ENCODE data around the gene OSBP2.
A peak's percentile ranks its signal among the peaks of the same experiment; 100 is the strongest.

Gene OSBP2

GRCh38 chr22:30743257-30744020 is 48.8 kb downstream of the OSBP2 start:
- Mint-ChIP-seq H3K4me1 (ENCODE audit: low read depth in 2 of 2) (peaks cover 24 to 28% of the 10 kb centered on the region in 2 donors), H3K36me3 (ENCODE audit: insufficient read depth) (no peaks in the 10 kb centered on the region), H3K27ac (no peak overlapping the region), H3K9me3 (no peaks in the 10 kb centered on the region), H3K27me3 (peaks cover 7 to 13% of the 10 kb centered on the region in 2 donors), H3K4me3 (peak overlapping the region; percentile 19 to 51)
- DNase-seq: no peak
- ATAC-seq (replicated peaks): no peak

DNA sequence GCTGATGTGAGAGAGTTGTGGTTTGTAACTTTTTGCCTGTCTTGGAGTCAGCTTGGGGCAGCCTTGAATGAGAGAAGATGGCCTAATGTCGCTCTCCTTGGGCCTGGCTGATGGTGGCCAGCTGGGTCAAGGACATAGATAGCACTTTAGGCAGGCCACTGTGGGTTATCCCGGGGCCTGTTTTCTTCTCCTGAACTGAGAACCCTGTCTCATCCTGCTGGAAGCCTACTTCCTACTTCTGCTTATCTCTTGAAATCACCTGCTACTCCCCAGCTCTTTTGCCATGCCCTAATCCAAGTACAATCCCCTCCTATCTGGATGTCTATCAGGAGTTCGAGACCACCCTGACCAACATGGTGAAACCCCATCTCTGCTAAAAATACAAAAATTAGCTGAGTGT is 49.5 kb downstream of the OSBP2 start:
- H3K36me3 Mint-ChIP-seq (ENCODE audit: insufficient read depth): no peaks in the 10 kb centered on the region
- peaks cover 7 to 11% of the 10 kb centered on the region in 2 donors for H3K27me3 Mint-ChIP-seq
- H3K4me3 Mint-ChIP-seq: no peak overlapping the region
- peak overlapping the region in 1 of 2 donors; percentile 35 for H3K27ac Mint-ChIP-seq
- H3K9me3 Mint-ChIP-seq: no peaks in the 10 kb centered on the region
- ATAC-seq (replicated peaks): no peak
- peaks cover 24 to 28% of the 10 kb centered on the region in 2 donors for H3K4me1 Mint-ChIP-seq (ENCODE audit: low read depth in 2 of 2)
- no peak for DNase-seq

DNA sequence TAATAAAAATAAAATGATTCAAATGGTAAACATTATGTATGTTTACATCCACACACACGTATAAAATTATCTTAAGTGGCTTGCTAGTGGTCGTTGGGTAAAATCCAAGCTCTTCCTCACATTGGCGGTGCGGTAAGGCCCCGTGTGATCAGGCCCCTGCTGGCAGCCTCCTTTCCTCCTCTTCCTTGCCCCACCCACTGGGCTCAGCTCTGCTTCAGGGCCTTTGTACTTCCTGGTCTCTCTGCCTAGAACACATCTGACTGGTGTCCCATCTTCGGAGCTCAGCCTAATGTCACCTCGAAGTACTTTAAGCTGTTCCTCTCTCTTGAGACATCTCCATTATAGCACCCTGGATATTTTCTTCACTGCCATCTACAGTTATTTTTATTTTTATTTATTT is 52.8 kb downstream of the OSBP2 start:
- DNase-seq (no peak), ATAC-seq (replicated peaks) (no peak)
- H3K4me3 Mint-ChIP-seq: no peak overlapping the region
- no peaks in the 10 kb centered on the region for H3K36me3 Mint-ChIP-seq (ENCODE audit: insufficient read depth)
- peaks cover 0 to 7% of the 10 kb centered on the region in 2 donors for H3K27me3 Mint-ChIP-seq
- peak overlapping the region in 1 of 2 donors; percentile 24 for H3K27ac Mint-ChIP-seq
- H3K4me1 Mint-ChIP-seq (ENCODE audit: low read depth in 2 of 2): peaks cover 11 to 19% of the 10 kb centered on the region in 2 donors
- H3K9me3 Mint-ChIP-seq: no peaks in the 10 kb centered on the region

DNA sequence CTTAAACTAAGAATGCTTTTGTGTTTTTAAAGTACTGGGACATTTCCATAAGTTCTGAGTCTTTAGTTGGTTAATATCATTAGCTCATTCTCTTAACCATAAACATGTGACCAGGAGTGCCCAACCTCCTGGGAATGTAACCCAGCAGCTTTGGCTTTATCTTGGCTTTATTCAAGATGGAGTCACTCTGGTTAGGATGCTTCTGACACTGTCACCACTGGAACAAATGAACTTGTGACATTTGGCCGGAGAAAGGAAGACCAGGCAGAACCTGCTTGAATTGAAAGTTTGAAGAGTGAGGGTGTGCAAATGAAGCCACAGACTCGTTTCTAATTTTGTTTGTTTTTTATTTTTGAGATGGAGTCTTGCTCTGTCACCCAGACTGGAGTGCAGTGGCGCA is 54.6 kb downstream of the OSBP2 start:
- Mint-ChIP-seq H3K9me3 (no peaks in the 10 kb centered on the region), H3K27ac (no peak overlapping the region), H3K4me1 (ENCODE audit: low read depth in 2 of 2) (peaks cover 0 to 9% of the 10 kb centered on the region in 2 donors), H3K4me3 (no peak overlapping the region), H3K27me3 (no peaks in the 10 kb centered on the region), H3K36me3 (ENCODE audit: insufficient read depth) (no peaks in the 10 kb centered on the region)
- ATAC-seq (replicated peaks) (no peak), DNase-seq (no peak)

DNA sequence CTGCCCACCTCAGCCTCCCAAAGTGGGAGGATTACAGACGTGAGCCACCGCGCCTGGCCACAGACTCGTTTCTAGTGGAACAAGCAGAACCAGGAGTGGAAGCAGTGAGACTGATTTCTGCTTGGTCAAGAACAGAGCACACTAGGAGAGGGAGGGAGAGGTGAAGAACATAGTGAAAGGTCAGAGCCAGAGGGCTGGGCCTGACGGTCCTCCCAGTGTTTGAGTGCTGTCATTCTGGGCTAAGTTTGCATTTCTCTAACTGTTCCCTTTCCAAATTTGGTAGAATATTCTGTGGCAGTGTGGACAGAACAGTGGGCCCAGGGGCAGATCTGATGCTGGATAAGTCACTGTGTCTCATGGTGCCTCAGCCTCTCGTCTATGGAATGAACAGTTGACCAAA is 55.2 kb downstream of the OSBP2 start:
- Mint-ChIP-seq H3K27me3 (no peaks in the 10 kb centered on the region), H3K9me3 (no peaks in the 10 kb centered on the region), H3K36me3 (ENCODE audit: insufficient read depth) (no peaks in the 10 kb centered on the region), H3K27ac (no peak overlapping the region), H3K4me1 (ENCODE audit: low read depth in 2 of 2) (peaks cover 0 to 9% of the 10 kb centered on the region in 2 donors), H3K4me3 (no peak overlapping the region)
- no peak for ATAC-seq (replicated peaks)
- DNase-seq: no peak

DNA sequence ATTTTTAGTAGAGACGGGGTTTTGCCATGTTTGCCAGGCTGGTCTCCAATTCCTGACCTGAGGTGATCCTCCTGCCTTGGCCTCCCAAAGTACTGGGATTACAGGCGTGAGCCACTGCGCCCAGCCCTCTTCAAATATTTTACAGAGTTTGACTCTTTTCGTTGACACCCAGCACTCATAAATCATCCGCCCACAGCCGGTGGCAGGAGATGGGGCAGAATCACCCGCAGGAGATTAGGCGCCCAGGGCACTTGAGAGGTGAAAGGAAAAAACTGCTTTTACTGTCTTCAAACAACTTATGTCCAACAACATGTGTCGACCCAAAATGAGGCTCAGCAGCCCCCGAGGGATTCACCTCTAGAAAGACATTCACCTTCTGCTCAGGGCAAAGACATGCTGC is 56.9 kb downstream of the OSBP2 start:
- DNase-seq: no peak
- Mint-ChIP-seq H3K36me3 (ENCODE audit: insufficient read depth) (no peaks in the 10 kb centered on the region), H3K27ac (no peak overlapping the region), H3K4me3 (no peak overlapping the region), H3K9me3 (no peaks in the 10 kb centered on the region), H3K27me3 (no peaks in the 10 kb centered on the region), H3K4me1 (ENCODE audit: low read depth in 2 of 2) (no peaks in the 10 kb centered on the region)
- no peak for ATAC-seq (replicated peaks)

DNA sequence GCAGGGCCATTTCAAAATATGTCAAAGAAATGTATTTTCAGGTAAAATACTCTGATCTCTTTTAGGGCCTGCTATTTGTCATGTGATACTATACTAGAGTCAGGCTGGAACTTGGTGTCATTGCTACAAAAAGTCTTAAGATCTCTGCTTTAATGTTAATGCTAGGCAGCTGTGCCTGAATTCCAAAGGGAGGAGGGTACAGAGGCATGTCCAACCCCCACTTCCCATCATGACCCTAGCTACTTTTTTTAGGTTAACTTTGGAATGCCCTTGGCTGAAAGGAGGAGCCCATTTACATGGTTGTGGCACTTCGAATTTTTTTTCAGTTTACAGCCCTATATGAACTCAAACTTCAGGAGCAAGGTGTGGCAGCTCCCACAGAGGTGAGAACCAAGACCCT is 58.1 kb downstream of the OSBP2 start:
- Mint-ChIP-seq H3K9me3 (no peaks in the 10 kb centered on the region), H3K27me3 (peaks cover 0 to 4% of the 10 kb centered on the region in 2 donors), H3K36me3 (ENCODE audit: insufficient read depth) (no peaks in the 10 kb centered on the region), H3K4me3 (no peak overlapping the region), H3K27ac (no peak overlapping the region), H3K4me1 (ENCODE audit: low read depth in 2 of 2) (no peaks in the 10 kb centered on the region)
- no peak for DNase-seq
- no peak for ATAC-seq (replicated peaks)

DNA sequence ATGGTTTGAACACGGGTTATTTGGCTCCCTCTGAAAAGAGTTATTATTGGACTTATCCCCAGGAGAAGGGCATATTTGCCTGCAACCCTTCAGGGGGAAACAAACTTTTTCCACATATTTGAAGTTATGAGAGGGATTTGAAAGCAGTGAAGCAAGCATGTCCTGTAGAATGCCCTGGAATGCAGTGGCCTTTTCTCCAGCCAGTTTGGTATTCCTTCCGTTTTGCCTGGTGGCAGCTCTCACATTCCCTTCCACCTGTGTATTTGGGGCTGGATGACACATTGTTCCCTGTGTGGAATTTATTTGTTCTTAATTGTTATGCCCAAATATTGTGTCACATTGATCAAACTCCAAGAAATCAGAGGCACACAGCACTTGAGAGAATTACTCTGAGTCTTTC is 59.0 kb downstream of the OSBP2 start:
- H3K4me1 Mint-ChIP-seq (ENCODE audit: low read depth in 2 of 2): no peaks in the 10 kb centered on the region
- H3K4me3 Mint-ChIP-seq: no peak overlapping the region
- no peak overlapping the region for H3K27ac Mint-ChIP-seq
- H3K27me3 Mint-ChIP-seq: peaks cover 0 to 7% of the 10 kb centered on the region in 2 donors
- no peaks in the 10 kb centered on the region for H3K9me3 Mint-ChIP-seq
- no peak for DNase-seq
- no peak for ATAC-seq (replicated peaks)
- H3K36me3 Mint-ChIP-seq (ENCODE audit: insufficient read depth): no peaks in the 10 kb centered on the region

DNA sequence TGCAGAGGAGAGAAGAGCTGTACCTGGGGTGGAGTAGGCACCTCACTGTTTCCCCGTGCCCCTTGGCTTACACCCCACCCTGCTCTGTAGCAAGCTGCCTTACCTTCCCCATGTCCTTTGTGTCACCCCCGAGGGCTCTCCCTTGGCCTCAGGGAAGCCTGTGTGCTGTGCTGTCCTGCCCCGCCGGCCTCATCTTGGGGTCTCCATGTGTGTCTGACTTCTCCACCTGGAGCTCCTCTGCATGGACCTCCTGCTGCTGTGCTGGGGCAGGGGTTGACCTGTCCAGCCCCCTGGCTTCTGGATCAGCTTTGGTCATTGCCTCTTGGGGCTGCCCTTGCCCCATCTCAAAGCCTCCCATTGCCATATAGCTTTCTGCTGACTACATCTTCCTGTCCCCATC is 59.8 kb downstream of the OSBP2 start:
- Mint-ChIP-seq H3K36me3 (ENCODE audit: insufficient read depth) (no peaks in the 10 kb centered on the region), H3K27ac (no peak overlapping the region), H3K4me1 (ENCODE audit: low read depth in 2 of 2) (no peaks in the 10 kb centered on the region), H3K4me3 (no peak overlapping the region), H3K27me3 (peaks cover 0 to 7% of the 10 kb centered on the region in 2 donors), H3K9me3 (no peaks in the 10 kb centered on the region)
- DNase-seq (no peak), ATAC-seq (replicated peaks) (no peak)

DNA sequence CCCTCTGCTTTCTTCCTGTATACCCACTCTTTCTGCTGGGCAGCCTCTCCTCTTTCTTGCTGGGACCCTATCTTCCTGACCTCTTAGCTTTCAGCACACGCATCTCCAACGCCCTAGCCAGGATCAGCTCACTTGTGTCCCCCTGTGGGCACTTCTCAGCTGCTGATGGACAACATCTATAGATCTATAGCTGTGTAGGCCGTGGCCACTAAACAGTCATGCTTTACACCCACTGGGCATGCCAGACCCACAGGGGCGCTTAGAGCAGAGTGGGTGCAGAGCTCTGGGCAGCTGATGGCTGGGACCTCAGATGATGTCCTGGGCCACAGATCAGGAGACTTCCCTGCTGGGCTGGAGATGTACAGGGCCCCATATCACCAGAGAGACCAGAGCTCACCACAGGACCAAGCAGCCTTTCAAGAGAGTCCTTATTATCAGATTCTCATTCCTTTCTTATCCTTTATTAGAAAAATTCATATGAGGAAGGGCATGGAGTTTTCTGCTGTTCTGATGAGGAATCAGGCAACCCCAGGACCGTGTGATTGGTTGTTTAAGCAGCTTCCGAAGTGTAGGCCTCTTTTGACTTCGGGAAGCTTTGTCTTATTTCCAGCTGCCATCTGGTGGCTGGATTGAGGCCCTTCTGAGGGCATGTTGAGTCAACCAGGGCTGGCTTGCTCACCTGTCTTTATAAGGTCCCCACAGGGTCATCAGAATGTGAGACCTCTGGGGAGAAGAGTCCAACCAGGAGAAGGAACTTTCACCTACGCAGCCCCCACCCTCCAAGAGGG is 60.5 kb downstream of the OSBP2 start:
- Mint-ChIP-seq H3K4me3 (no peak overlapping the region), H3K36me3 (ENCODE audit: insufficient read depth) (no peaks in the 10 kb centered on the region), H3K4me1 (ENCODE audit: low read depth in 2 of 2) (no peaks in the 10 kb centered on the region), H3K9me3 (no peaks in the 10 kb centered on the region), H3K27me3 (peaks cover 0 to 7% of the 10 kb centered on the region in 2 donors), H3K27ac (no peak overlapping the region)
- ATAC-seq (replicated peaks) (peak; percentile 68), DNase-seq (peak; percentile 27 to 31 (median 30))

DNA sequence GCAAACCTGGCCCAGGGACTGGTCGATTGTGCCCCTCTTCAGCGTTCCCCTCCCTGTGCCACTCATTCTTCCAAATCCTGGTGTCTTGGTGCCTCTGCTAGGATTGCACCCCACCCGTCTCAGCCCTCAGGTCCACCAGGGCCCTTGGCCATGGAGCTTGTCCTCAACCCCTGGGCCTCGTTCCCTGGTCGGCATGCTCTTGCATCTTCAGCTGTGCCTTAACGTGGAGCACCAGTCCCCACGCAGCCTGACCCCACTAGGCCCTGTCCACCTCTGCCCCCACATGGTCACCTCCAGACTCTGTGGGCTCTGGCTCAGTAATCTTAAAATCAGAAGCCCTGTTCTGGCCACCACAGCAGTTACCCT is 61.1 kb downstream of the OSBP2 start:
- H3K4me1 Mint-ChIP-seq (ENCODE audit: low read depth in 2 of 2): no peaks in the 10 kb centered on the region
- DNase-seq: no peak

GRCh38 chr22:30763815-30764673 is 69.4 kb downstream of the OSBP2 start:
- peak; percentile 41 for ATAC-seq (replicated peaks)
- H3K9me3 Mint-ChIP-seq: no peaks in the 10 kb centered on the region
- peaks cover 0 to 2% of the 10 kb centered on the region in 2 donors for H3K4me1 Mint-ChIP-seq (ENCODE audit: low read depth in 2 of 2)
- peaks cover 3% of the 10 kb centered on the region for H3K36me3 Mint-ChIP-seq (ENCODE audit: insufficient read depth)
- H3K27ac Mint-ChIP-seq: no peak overlapping the region
- peak; percentile 23 to 33 (median 24) for DNase-seq
- no peaks in the 10 kb centered on the region for H3K27me3 Mint-ChIP-seq
- H3K4me3 Mint-ChIP-seq: no peak overlapping the region

More for the DNA sequence above, 61.1 kb downstream of the OSBP2 start:
- ATAC-seq (replicated peaks): no peak
- Mint-ChIP-seq H3K36me3 (ENCODE audit: insufficient read depth) (no peaks in the 10 kb centered on the region), H3K27me3 (peaks cover 0 to 7% of the 10 kb centered on the region in 2 donors), H3K4me3 (no peak overlapping the region), H3K27ac (peak overlapping the region in 1 of 2 donors; percentile 3), H3K9me3 (no peaks in the 10 kb centered on the region)

DNA sequence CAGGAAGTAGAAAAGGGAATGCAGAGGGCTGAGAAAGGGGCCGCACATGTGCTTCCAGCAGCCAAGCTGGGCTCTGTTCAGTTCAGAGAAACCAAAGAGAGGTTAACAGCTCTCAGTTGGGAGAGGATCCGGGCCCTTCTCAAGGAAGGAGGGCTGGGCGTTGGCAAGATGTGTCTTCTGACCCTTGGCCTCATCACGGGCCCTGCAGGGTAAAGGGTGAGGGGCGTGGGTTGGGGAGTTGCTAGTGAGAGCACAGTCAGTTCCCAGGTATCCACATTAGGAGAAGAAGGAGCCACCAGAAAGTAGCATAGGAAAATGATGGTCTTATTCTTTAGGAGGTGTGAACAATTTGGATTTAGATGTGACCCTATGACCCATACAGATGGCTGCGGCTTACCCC is 73.0 kb downstream of the OSBP2 start:
- no peak overlapping the region for H3K27ac Mint-ChIP-seq
- H3K9me3 Mint-ChIP-seq: no peaks in the 10 kb centered on the region
- H3K4me1 Mint-ChIP-seq (ENCODE audit: low read depth in 2 of 2): peaks cover 0 to 2% of the 10 kb centered on the region in 2 donors
- H3K36me3 Mint-ChIP-seq (ENCODE audit: insufficient read depth): no peaks in the 10 kb centered on the region
- no peak for ATAC-seq (replicated peaks)
- no peak for DNase-seq
- H3K4me3 Mint-ChIP-seq: no peak overlapping the region
- H3K27me3 Mint-ChIP-seq: no peaks in the 10 kb centered on the region

Data from effector memory CD8-positive, alpha-beta T cell (primary cell).